DND-41 (cell line): ENCODE data around the gene PDCD6IP.

Experiments
- CTCF ChIP-seq: IDR thresholded peaks from 2 replicates; pipeline ENCODE4 v1.5.1; 2012; ENCODE audit warnings: borderline replicate concordance, low read length, moderate library complexity, mild to moderate bottlenecking; ENCODE audit not compliant: poor library complexity, severe bottlenecking; ENCODE audit errors: extremely low read depth
- EZH2 ChIP-seq: IDR thresholded peaks from 3 replicates; pipeline ENCODE4 v1.6.1; 2012; ENCODE audit warnings: borderline replicate concordance, low read depth, mild to moderate bottlenecking, moderate library complexity, low read length, inconsistent platforms; ENCODE audit not compliant: severe bottlenecking

GRCh38 chr3:33884701-33885100 is 86.3 kb downstream of the PDCD6IP start:
- TF ChIP-seq CTCF (no peak), EZH2 (no peak)
